ENCODE measurements around the gene FTO.

The FTO gene

DNA sequence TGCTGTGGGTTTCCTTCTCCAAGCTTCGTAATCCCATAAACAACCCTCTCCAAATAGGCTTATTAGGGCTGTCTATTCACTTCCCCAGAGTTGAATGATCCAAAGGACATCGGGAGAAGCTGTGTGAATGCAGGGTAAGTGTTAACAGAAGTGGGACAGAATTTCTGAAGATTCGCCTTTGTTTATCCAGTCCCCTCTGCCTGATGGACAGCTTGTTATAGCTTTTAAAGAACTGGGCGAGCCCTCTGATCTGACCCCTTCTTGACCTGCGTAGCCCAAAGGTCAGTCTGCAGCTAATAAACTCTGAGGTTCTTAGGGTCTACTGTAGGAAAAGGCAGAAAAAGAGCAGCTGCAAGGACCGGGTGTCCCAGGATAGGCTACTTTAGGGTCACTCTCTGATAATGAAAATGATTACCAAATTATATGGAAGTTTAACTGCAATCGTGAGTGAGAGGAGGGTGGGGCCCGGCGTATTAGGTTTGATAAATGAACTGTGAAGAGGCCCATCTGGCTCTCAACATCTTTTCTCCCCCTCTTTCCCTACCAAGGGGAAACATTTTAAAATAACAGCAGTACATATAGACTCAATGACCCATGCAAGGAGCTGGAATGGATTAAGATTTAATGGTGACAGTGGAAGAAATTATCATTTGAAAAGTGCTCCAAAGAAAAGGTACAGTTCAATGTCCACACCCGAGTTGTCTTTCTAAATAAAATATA, 233.4 kb downstream of the FTO start:
- DNase-seq (ENCODE audit: low spot score): no peak

DNA sequence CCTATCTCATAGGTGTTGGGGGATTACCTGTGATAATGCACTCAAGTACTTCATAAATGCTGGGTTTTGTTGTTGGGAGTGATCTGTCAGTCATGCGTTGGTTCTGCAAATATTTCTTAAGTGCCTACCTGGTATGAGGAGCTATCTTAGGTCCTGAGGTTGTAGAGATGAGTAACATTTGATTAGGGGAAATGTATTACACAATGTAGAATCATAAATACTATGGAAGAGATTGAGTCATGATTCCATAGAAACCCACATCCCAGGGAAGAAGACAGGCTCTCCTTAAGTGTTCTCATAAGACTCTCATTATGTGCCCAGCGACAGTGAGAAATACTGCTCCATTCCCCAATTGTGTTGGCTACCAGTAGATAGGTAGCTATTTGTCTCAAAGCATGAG, 240.1 kb downstream of the FTO start:
- DNase-seq (ENCODE audit: low spot score): no peak

DNA sequence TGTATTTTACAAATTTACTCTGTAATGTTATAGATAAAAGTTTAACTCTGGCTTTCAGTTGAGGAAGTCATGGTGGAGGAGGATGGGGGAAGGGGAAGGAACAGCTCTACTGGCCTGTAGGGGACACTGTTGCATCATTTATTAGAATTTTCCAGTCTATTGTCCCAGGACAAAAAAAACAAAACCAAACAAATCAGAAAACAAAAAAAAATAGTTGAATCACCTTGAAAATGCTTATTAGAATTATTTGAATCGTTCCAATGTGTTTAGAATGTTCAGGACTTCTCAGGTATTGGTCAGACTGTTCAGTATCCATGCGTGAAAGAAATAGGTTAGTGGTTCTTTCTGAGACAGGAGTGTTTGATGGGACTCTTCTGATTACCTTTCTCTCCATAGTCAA, 242.0 kb downstream of the FTO start:
- DNase-seq (ENCODE audit: low spot score): peak; percentile 40

GRCh38 chr16:53946746-53947386, 242.9 kb downstream of the FTO start:
- no peak for DNase-seq (ENCODE audit: low spot score)

DNA sequence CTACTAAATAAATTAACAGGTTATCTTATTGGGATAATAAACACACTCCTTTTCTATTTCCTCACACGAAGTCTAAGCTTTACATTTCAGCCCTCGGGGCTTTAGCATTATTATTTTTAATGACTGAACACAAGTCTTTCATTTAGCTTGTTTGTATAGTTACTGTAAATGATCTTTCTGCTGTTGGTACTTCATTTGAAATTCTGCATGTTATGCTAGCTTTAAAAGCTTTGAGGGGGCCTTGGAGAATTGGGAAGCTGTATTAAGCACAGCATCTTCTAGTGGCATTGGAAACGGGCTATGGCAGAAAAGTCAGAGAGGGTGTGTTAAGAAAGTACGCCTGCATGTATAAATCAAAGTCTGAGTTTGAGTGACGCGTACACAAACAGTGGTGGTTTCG, 243.7 kb downstream of the FTO start:
- DNase-seq (ENCODE audit: low spot score): no peak

DNA sequence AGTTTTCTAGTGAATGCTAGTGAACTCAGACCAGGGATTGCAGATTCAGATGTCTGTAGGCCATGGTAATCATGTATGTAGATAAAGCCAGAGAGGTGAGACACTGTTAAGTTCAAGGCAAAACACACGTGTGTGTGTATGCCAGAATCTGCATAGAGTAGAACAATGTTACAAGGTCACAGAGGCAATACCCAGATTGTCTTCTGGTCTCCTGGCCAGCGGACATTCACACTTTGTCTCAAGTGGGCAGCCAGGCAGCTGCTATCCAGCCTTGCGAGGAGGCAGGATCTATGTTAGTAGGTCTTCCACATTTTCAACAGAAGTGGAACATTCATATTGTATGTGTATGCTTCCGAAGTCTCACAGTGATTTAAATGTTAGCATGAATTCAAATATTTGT, 244.4 kb downstream of the FTO start:
- no peak for DNase-seq (ENCODE audit: low spot score)

GRCh38 chr16:53948734-53949430, 244.9 kb downstream of the FTO start:
- DNase-seq (ENCODE audit: low spot score): no peak

DNA sequence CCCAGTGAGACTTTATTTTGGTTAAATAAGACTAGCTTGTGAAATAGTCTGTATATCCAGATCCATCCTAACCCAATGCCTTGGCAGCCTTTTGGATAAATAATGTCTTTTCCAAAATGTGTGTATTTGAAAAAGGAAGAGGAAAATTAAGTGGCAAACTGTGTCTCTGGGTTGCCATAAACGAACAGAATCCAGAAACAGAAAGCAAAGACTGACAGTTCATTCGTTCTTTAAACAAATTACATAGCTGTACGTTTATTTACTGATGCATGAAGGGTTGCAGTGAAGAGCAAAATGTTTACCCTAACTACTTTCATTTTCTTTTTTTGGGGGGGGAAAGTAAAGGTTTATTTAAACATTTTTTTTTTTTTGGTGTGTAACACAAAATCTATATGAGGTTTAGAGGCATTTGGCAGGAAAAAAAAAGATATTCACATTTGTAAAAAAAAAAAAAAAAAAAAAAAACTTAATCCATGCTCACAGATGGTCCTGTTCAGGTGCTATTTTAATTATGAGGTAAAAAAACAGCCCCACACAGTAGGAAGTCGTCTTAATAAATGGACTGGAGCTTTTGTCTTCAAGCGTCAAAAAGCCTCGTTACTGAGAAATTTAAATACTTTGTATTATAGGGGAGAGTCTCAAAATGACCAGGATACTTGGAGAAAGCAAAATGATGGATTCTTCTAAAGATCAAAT, 245.9 kb downstream of the FTO start:
- no peak for DNase-seq (ENCODE audit: low spot score)

DNA sequence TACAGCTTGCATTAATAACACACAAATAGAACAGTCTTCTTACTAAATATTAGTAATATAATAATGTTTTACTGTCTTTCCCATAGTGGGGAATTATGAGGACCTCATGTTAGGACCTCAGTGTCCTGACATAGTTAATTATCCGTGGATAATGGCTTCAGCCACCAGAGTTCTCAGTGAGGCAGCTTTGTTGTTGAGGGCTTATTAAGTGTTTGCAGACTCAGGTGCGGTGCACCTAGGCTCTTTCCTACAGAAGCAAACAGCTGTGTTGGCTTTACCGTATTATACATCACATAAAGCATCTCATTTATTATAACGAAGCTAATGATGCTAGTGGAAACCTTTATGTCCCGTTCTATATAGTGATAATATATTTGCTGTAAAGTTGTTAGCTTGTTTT, 246.7 kb downstream of the FTO start:
- DNase-seq (ENCODE audit: low spot score): no peak

GRCh38 chr16:53952215-53953208, 248.6 kb downstream of the FTO start:
- no peak for DNase-seq (ENCODE audit: low spot score)

DNA sequence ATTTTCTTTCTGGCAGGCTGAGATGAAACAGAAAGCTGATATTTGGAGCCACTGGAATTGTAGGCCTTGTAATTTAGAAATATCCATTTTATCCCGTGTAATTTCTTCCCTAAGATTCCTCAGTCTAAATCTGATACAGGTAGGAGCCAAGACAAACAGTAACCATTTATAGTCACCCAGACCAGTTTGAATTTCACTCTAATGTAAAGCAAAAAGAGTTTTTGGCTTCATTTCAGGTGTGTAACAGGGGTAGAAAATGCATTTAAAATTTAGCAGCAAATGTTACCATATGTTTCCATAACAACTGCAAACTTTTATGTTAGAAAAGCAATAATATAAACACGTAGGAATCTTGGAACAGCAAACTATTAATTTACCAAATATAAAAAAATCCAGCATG, 249.4 kb downstream of the FTO start:
- DNase-seq (ENCODE audit: low spot score): no peak

- DNase-seq (ENCODE audit: low spot score): no peak
Observed at GRCh38 chr16:53955221-53955875, 251.4 kb downstream of the FTO start.

GRCh38 chr16:53958341-53958880, 254.5 kb downstream of the FTO start:
- DNase-seq (ENCODE audit: low spot score): peak; percentile 26

DNA sequence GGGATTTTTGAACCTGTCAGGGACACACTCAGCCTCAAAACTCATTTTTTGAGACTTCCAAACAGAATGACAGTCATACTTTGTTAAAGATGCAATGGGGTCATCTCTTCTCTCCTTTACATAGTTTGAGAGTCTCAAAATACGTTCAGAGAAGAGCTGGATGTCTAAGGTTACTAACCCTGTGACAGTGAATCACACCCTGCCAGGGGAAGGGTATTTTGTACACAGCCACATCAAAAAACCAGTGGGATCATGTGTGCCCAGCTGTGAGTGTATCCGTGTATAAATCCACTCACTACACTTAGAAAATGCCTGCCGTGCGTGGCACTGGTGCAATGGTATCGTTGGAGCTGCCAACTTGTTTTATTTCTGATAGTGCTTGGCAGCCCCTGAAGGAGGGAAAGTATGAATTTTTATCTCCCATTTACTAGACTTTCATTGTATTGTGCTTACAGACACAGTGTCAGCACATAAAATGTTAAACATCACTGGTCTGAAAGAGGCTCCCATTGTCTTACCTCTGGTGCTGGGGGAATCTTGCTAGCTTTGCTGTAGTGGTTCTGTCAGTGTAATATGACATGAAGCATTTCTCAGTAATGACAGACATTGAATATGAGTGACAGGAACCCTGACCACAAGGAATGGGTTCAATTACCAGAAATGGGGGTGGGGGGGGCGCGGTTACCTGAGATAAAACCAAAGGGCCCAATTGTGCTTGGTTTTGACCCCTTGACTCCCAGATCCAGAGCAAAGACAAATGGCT, 256.3 kb downstream of the FTO start:
- no peak for DNase-seq (ENCODE audit: low spot score)

GRCh38 chr16:53960954-53961616, 257.1 kb downstream of the FTO start:
- no peak for DNase-seq (ENCODE audit: low spot score)

DNA sequence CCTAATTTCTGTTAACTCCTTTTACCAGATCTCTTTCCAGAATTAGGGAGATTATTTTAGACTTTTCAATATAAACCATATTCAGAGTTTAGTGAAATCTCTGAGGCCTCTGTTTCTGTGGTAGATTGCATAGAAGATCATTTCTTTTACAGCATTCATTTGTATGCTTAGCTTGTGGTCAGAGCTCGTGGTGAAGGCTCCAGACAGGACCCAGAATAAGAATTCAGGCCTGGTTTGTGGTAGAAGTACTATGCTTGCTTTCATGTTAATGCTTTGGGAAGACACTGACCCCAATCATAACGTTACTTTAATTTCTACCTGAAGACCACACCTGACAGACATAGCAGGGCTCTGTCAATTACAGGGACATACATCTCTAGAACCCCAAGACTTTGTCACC, 258.1 kb downstream of the FTO start:
- no peak for DNase-seq (ENCODE audit: low spot score)

DNA sequence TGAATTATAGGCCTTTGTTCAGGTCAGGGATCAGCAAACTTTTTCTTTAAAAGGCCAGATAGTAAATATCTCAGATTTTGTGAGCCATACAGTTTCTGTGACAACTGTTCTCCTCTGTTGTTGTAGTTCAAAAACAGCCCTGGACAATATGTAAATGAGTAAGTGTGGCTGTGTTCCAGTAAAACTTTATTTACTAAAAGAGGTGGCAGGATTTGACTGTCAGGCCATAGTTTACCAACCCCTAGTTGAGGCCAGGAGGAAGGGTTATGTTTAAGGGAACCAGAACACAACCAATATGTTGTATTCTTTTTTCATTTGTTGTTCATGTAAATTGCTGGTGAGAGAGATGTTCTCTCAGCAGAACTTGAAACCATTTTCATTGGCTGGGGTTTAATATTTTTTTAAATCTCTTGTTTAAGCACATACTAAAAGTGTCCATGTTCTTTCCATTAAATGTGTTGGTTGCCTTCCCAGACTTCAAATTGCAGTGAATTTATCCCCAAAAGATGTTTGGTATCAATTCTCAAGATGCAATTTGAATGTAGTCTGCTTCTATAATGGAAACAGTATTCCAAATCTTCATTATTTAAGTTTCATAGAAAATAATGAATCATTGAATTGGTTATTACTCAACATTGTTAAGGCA, 260.3 kb downstream of the FTO start:
- DNase-seq (ENCODE audit: low spot score): no peak

- peak; percentile 57 for DNase-seq (ENCODE audit: low spot score)
Observed at GRCh38 chr16:53966821-53967571, 263.0 kb downstream of the FTO start.

Measured in pons (tissue), 1 donor.